NCI-H748 treated with DMSO at 0.1 percent for 48 hours (cell line): ENCODE results near the gene LITAF.
"Not testable (repeated sequence)": the region's sequence is repeated elsewhere in the genome, so short reads cannot be mapped to it uniquely, and the experiment has no call there.

ENCODE experiments used
- DNase-seq: peaks from one replicate; lab custom pipeline; 2025; lab: John Stamatoyannopoulos, UW

Gene LITAF

GRCh38 chr16:11515540-11516430, 70.9 kb downstream of the LITAF start:
- DNase-seq = no peak

- DNase-seq = no peak
These were observed 72.4 kb downstream of the LITAF start for GRCh38 chr16:11514283-11514682.

- not testable (repeated sequence) for DNase-seq
These were observed 73.4 kb downstream of the LITAF start for GRCh38 chr16:11513366-11513765.

- DNase-seq = no peak
These were observed 74.9 kb downstream of the LITAF start for GRCh38 chr16:11511801-11512200.

GRCh38 chr16:11511328-11511727, 75.4 kb downstream of the LITAF start:
- no peak for DNase-seq

- no peak for DNase-seq
These were observed 76.3 kb downstream of the LITAF start for GRCh38 chr16:11510178-11510973.

GRCh38 chr16:11507991-11508390, 78.7 kb downstream of the LITAF start:
- DNase-seq = no peak

GRCh38 chr16:11507350-11507749, 79.4 kb downstream of the LITAF start:
- DNase-seq = no peak

GRCh38 chr16:11506741-11507305, 79.9 kb downstream of the LITAF start:
- DNase-seq = no peak

GRCh38 chr16:11504261-11504660, 82.5 kb downstream of the LITAF start:
- DNase-seq = not testable (repeated sequence)

- no peak for DNase-seq
These were observed 83.2 kb downstream of the LITAF start for GRCh38 chr16:11503566-11503965.

- DNase-seq = no peak
These were observed 84.5 kb downstream of the LITAF start for GRCh38 chr16:11502239-11502638.

- no peak for DNase-seq
These were observed 85.1 kb downstream of the LITAF start for GRCh38 chr16:11501632-11502031.

- DNase-seq = no peak
These were observed 85.9 kb downstream of the LITAF start for GRCh38 chr16:11500700-11501346.

- DNase-seq = no peak
These were observed 87.2 kb downstream of the LITAF start for GRCh38 chr16:11499295-11500089.

GRCh38 chr16:11498683-11499082, 88.0 kb downstream of the LITAF start:
- DNase-seq = no peak

GRCh38 chr16:11497851-11498289, 88.8 kb downstream of the LITAF start:
- DNase-seq = no peak
